Measurements from ENCODE around the gene INSRR. TPM values are rescaled to one million over a fixed set of nuclear protein-coding genes. Genes with fewer than 3 reads are reported as not detected.

The INSRR gene
- total and polyA plus RNA-seq, 2 of the 4 experiments (the other 2 are of a cell fraction): not detected

- ChIA-PET POLR2A (ENCODE audit: unreplicated experiment) (no interaction called here), CTCF (interaction anchor here (0.6 to 4.1 kb wide), 8 partner anchors 27 to 1446 kb away, joined by 3 to 24 read pairs (median 4); partner anchors contain the start of gene LRRC71)
- Histone ChIP-seq H3K4me2 (ENCODE audit: low read depth, low read length) (peak within 1 kb of the TSS; percentile 90), H3K18ac (ENCODE audit: low read depth, low read length) (peak within 1 kb of the TSS; percentile 27), H4K20me1 (ENCODE audit: insufficient read depth, low read length) (peaks cover 2% of the 10 kb centered on the region; the same call in 1 of the 2 replicates), H3K4me1 (ENCODE audit: control insufficient read depth, insufficient read depth, low read length) (peaks cover 31% of the 10 kb centered on the region), H4K5ac (ENCODE audit: low read depth, low read length) (peak within 1 kb of the TSS; percentile 55), H4K8ac (ENCODE audit: low read depth in 2 of 2, low read length in 2 of 2) (peak within 1 kb of the TSS; percentile 58 to 86), H2AFZ (replicated peaks; ENCODE audit: low read length, poor library complexity) (peak within 1 kb of the TSS; percentile 91), H2BK5ac (ENCODE audit: low read depth, low read length, poor library complexity, severe bottlenecking) (peak within 1 kb of the TSS; percentile 92), H3K14ac (replicated peaks; ENCODE audit: low read depth, low read length) (peak within 1 kb of the TSS; percentile 41), H3K9me3 (ENCODE audit: control insufficient read depth, insufficient read depth, low read length) (no peaks in the 10 kb centered on the region), H3K4ac (ENCODE audit: low read depth, low read length) (peak within 1 kb of the TSS; percentile 78), H3K79me1 (ENCODE audit: low read depth in 1 of 2, low read length in 2 of 2) (peaks cover 4 to 46% of the 10 kb centered on the region in 2 experiments), H2AK5ac (ENCODE audit: low read depth, low read length) (peak within 1 kb of the TSS; percentile 43), H3K9ac (ENCODE audit: low read depth, low read length) (peak within 1 kb of the TSS; percentile 77), H3K9me1 (ENCODE audit: insufficient read depth, low read length) (peaks cover 14% of the 10 kb centered on the region), H3K27ac (ENCODE audit: insufficient read depth, low read length) (peak within 1 kb of the TSS; percentile 68), H2AK9ac (replicated peaks; ENCODE audit: low read depth, low read length, poor library complexity) (peak within 1 kb of the TSS; percentile 96), H3K36me3 (ENCODE audit: control insufficient read depth, insufficient read depth, low read length) (no peaks in the 10 kb centered on the region), H2BK20ac (ENCODE audit: low read depth, low read length) (peak within 1 kb of the TSS; percentile 67; the same call in 1 of the 2 replicates), H3K56ac (ENCODE audit: extremely low read depth, insufficient read depth, low read length) (peak within 1 kb of the TSS; percentile 30; the same call in 1 of the 2 replicates), H3K4me3 (ENCODE audit: insufficient read depth, low read depth, low read length) (peak within 1 kb of the TSS; percentile 52), H3K23ac (ENCODE audit: low read depth, low read length) (peak within 1 kb of the TSS; percentile 26), H2BK120ac (ENCODE audit: low read depth, low read length) (peak within 1 kb of the TSS; percentile 88), H2BK15ac (ENCODE audit: low read depth, low read length) (peak within 1 kb of the TSS; percentile 91; the same call in 2 of the 3 replicates), H4K91ac (ENCODE audit: insufficient read depth, low read depth, low read length) (peak within 1 kb of the TSS; percentile 87), H3K27me3 (ENCODE audit: control insufficient read depth, insufficient read depth, low read length) (peaks cover 6% of the 10 kb centered on the region)
- no TSS peak for BruUV-seq (replicated peaks)
- WGBS, 2 experiments (ENCODE audit: extremely low coverage in 2 of 2, insufficient read length in 1 of 2): 33% methylated on average over 16 of the region's 60 CpGs; no CpG with 5 or more reads in 1 of the 2 experiments
- DNase-seq: peak; percentile 31
- dilution Hi-C loops (cut with HindIII; ENCODE audit: low sequenced_read_pairs, unreplicated experiment) (no loop called here), intact Hi-C loops (cut with micrococcal nuclease) (no loop called here), in situ Hi-C loops (cut with MboI; ENCODE audit: low sequenced_read_pairs) (loop anchor here (5.0 kb wide), 1 partner anchor 34 kb away; no protein-coding TSS in a partner anchor)
- no peak for ATAC-seq (ENCODE audit: low read depth)
- TF ChIP-seq RAD21 (IDR thresholded peaks at IDR 0.05; ENCODE audit: low read length) (no peak), MAZ (IDR thresholded peaks at IDR 0.05; ENCODE audit: borderline replicate concordance, low read depth, low read length) (no peak), USF2 (IDR thresholded peaks at IDR 0.05; ENCODE audit: low read depth, low read length) (no peak), FOS (IDR thresholded peaks at IDR 0.05; ENCODE audit: low read depth, low read length) (no peak), RCOR1 (IDR thresholded peaks at IDR 0.05; ENCODE audit: insufficient replicate concordance, low read length) (peak; percentile 79), NFE2L2 (IDR thresholded peaks at IDR 0.05; ENCODE audit: low read depth, low read length) (no peak), MAFK (IDR thresholded peaks at IDR 0.05; ENCODE audit: low read depth, low read length) (no peak), SMC3 (IDR thresholded peaks at IDR 0.05; ENCODE audit: low read depth, low read length) (no peak), CEBPB (IDR thresholded peaks at IDR 0.05; ENCODE audit: low read depth, low read length) (no peak), POLR2A (IDR thresholded peaks at IDR 0.05; ENCODE audit: low read depth, low read length) (no peak), ELK1 (IDR thresholded peaks at IDR 0.05; ENCODE audit: borderline replicate concordance, low read depth, low read length) (no peak), CHD1 (IDR thresholded peaks at IDR 0.05; ENCODE audit: low read depth, low read length) (no peak), CTCF (conservative IDR thresholded peaks at IDR 0.05; ENCODE audit: low read depth, low read length) (0 out of 2 replicates have a peak, but pooled peaks have one; percentile 3)
Observed at GRCh38 chr1:156893048-156893953, 34.4 kb upstream of the INSRR start, which contains the start of gene PEAR1. TSS of gene PEAR1 (plus strand) at chr1:156893718. CDS start at chr1:156903927, 10,209 bp downstream.

Measured in IMR-90 (cell line).